Caco-2 (cell line): Measurements from ENCODE around the gene MEGF11. TPM values are rescaled to one million over a fixed set of nuclear protein-coding genes. Genes with fewer than 3 reads are reported as not detected.

Source experiments
- BruUV-seq: library from RNA; stranded (reverse); fragments of 400-500 nt; replicated peaks from 2 replicates; lab custom pipeline; 2021; lab: Mats Ljungman, UMichigan
- CTCF ChIA-PET: fragments of 300-600 bp; sonication (Branson Sonifier 250); formaldehyde crosslinking; loops from one replicate; lab custom pipeline; 2022; ENCODE audit warnings: antibody characterized with exemption; lab: Charles Lee
- POLR2A ChIA-PET: fragments of 300-600 bp; sonication (Branson Sonifier 250); formaldehyde crosslinking; loops from one replicate; lab custom pipeline; 2022; ENCODE audit warnings: antibody characterized with exemption; lab: Charles Lee
- DNase-seq, 2 experiments: peaks; one replicate each; pipeline versions ENCODE4 v3.0.0 to v3.0.0-alpha.2; 2020 to 2022
- H3K27me3 ChIP-seq: replicated peaks from 2 replicates; pipeline ENCODE4 v1.6.0; 2011; ENCODE audit warnings: low read length; ENCODE audit not compliant: control insufficient read depth, insufficient read depth
- H3K36me3 ChIP-seq: 2 replicates; pipeline ENCODE4 v1.5.1; 2011; ENCODE audit warnings: low read length; ENCODE audit not compliant: control insufficient read depth, insufficient read depth
- H3K4me1 ChIP-seq: fragments of 250-450 bp; sonication (Bioruptor Pico); 2 replicates; pipeline ENCODE4 v1.5.1; 2020; ENCODE audit warnings: mild to moderate bottlenecking
- H3K4me3 ChIP-seq: 2 replicates; pipeline ENCODE4 v1.5.1; 2011; ENCODE audit warnings: low read depth, mild to moderate bottlenecking, control low read depth, low read length
- H3K9me3 ChIP-seq: fragments of 250-450 bp; sonication (Bioruptor Pico); 2 replicates; pipeline ENCODE4 v1.5.1; 2020; ENCODE audit warnings: mild to moderate bottlenecking, moderate library complexity
- H3K27ac Mint-ChIP-seq: one replicate; pipeline ENCODE4 v1.8.0; 2022; ENCODE audit warnings: mixed read lengths; ENCODE audit not compliant: unreplicated experiment
- H3K27me3 Mint-ChIP-seq: one replicate; pipeline ENCODE4 v1.8.0; 2022; ENCODE audit warnings: mixed read lengths; ENCODE audit not compliant: insufficient read depth, unreplicated experiment
- H3K36me3 Mint-ChIP-seq: one replicate; pipeline ENCODE4 v1.8.0; 2022; ENCODE audit warnings: mild to moderate bottlenecking, mixed read lengths; ENCODE audit not compliant: insufficient read depth, unreplicated experiment
- H3K4me1 Mint-ChIP-seq: one replicate; pipeline ENCODE4 v1.8.0; 2022; ENCODE audit warnings: low read depth, mixed read lengths; ENCODE audit not compliant: unreplicated experiment
- H3K4me3 Mint-ChIP-seq: one replicate; pipeline ENCODE4 v1.8.0; 2022; ENCODE audit warnings: mild to moderate bottlenecking, moderate library complexity, mixed read lengths; ENCODE audit not compliant: unreplicated experiment
- H3K9me3 Mint-ChIP-seq: one replicate; pipeline ENCODE4 v1.8.0; 2022; ENCODE audit warnings: mixed read lengths; ENCODE audit not compliant: unreplicated experiment
- intact Hi-C: fragments of 100-400 bp; cut with micrococcal nuclease; formaldehyde crosslinking; loops from one replicate; pipeline ENCODE4 v1.10.0; 2022; ENCODE audit not compliant: unreplicated experiment
- total RNA-seq: library from RNA; stranded (reverse); gene quantifications from 2 replicates; pipeline ENCODE4 v1.2.3, GENCODE V29; 2022
- TF ChIP-seq, protein P1 (sequence below), 2 experiments: fragments of 200-600 bp in 1 of 2; IDR thresholded peaks; 1 replicate in 1 of 2; 2 replicates in 1 of 2; pipeline versions ENCODE4 v1.5.1 to v1.8.0; 2011 to 2022; ENCODE audit warnings: antibody characterized with exemption in 1 of 2, control low read depth in 1 of 2, inconsistent platforms in 1 of 2, low read depth in 1 of 2, low read length in 1 of 2, mild to moderate bottlenecking in 1 of 2, moderate library complexity in 1 of 2; ENCODE audit not compliant: insufficient read depth in 1 of 2, severe bottlenecking in 1 of 2, unreplicated experiment in 1 of 2

Gene MEGF11
- total RNA-seq, 1 experiment from 2014 or later, result 0.66 TPM

DNA sequence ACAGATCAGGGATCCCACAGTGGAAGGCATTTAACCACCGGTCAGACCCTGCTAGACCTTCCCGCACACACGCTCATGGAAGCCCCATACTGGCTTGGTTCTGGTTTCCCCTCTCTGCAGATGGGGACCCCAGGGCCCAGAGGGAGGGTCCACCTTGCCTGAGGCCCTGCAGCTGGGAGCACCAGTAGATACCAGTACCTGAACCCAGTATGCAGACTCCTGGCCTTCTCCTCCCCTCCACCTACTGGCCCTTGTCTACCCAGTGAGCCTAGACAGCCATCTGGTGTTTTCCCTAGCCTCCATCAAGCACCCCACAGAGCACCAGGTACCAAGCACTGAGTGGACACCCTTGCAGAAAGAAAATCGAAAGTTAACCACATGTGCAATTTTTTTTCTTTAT, 65.1 kb downstream of the MEGF11 start:
- Histone ChIP-seq H3K36me3 (no peaks in the 10 kb centered on the region), H3K9me3 (no peaks in the 10 kb centered on the region), H3K4me3 (no peak overlapping the region), H3K27me3 (0 out of 2 replicates have a peak, but pooled peaks cover 1% of the 10 kb centered on the region), H3K4me1 (no peaks in the 10 kb centered on the region)
- H3K27ac Mint-ChIP-seq, result no peak overlapping the region
- no peaks in the 10 kb centered on the region for H3K4me1 Mint-ChIP-seq
- DNase-seq, result no peak
- H3K27me3 Mint-ChIP-seq, result peaks cover 25% of the 10 kb centered on the region
- ChIA-PET POLR2A (no interaction called here), CTCF (no interaction called here)
- intact Hi-C loops, result no loop called here
- TF ChIP-seq, protein P1, sequence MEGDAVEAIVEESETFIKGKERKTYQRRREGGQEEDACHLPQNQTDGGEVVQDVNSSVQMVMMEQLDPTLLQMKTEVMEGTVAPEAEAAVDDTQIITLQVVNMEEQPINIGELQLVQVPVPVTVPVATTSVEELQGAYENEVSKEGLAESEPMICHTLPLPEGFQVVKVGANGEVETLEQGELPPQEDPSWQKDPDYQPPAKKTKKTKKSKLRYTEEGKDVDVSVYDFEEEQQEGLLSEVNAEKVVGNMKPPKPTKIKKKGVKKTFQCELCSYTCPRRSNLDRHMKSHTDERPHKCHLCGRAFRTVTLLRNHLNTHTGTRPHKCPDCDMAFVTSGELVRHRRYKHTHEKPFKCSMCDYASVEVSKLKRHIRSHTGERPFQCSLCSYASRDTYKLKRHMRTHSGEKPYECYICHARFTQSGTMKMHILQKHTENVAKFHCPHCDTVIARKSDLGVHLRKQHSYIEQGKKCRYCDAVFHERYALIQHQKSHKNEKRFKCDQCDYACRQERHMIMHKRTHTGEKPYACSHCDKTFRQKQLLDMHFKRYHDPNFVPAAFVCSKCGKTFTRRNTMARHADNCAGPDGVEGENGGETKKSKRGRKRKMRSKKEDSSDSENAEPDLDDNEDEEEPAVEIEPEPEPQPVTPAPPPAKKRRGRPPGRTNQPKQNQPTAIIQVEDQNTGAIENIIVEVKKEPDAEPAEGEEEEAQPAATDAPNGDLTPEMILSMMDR (IDR thresholded peaks at IDR 0.05; ENCODE audit: insufficient read depth in 1 of 2, low read depth in 1 of 2, low read length in 1 of 2, severe bottlenecking in 1 of 2, unreplicated experiment in 1 of 2), result no peak
- H3K36me3 Mint-ChIP-seq, result no peaks in the 10 kb centered on the region
- no peaks in the 10 kb centered on the region for H3K9me3 Mint-ChIP-seq
- BruUV-seq, result no TSS peak
- no peak overlapping the region for H3K4me3 Mint-ChIP-seq

DNA sequence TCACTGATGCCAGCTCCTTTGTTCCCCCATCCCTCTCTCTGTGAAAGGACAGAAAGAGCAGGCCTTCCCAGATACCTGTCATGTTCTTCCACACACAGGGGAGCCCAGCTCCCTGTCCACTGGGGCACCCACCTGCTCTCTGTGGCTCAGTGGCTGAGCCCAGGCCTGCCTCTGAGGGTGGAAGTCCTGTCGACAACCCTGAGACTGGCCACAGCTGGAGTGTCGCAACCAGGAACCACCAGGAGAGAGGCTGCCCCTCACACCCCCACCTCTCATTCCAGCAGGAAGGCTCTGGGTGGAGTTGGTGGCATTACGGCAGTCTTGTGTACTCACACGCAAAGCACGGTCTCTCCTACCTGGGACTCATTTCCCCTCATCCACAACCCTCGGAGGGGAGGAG, 66.3 kb downstream of the MEGF11 start:
- TF ChIP-seq, protein P1 (IDR thresholded peaks at IDR 0.05; ENCODE audit: insufficient read depth in 1 of 2, low read depth in 1 of 2, low read length in 1 of 2, severe bottlenecking in 1 of 2, unreplicated experiment in 1 of 2), result no peak
- H3K4me1 Mint-ChIP-seq, result no peaks in the 10 kb centered on the region

DNA sequence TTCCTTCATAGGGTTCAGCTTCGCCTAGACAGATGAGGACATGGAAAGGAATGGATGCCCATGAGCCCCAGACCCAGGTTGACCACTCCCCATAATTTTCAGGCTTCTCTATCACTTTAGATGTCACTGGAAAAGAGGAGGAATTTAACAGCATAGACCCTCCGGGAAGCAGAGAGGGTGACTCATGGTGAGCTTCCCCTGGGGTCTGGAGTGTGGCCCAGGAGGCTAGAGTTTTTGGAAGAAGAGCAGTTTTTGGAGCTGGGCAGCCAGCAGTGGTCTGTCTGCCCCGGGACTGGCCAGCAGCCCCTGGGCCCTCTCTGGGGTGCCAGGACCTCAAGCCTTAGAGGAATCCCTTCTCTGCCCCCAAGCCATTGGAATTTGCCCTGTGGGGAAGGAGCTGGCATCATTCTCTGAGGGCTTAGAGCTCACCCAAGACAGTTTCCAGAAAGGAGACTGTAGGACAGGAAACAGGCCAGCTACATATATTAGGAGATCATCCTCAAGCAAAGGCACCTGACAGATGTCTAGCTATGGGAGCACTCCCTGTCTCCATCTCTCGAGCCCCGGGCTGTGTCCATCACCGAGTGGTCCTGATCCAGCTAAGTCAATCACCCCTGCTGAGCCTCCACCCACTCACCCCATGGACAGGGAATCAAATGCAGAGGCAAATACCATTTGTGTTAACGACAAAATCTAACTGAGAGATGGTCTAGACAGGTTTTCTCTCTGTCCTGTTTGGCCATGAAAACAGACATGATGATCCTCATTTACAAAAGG, 67.3 kb downstream of the MEGF11 start:
- no peaks in the 10 kb centered on the region for H3K9me3 ChIP-seq
- no peaks in the 10 kb centered on the region for H3K36me3 ChIP-seq
- H3K4me3 ChIP-seq, result no peak overlapping the region
- no TSS peak for BruUV-seq
- intact Hi-C loops, result no loop called here
- Mint-ChIP-seq H3K36me3 (no peaks in the 10 kb centered on the region), H3K9me3 (no peaks in the 10 kb centered on the region), H3K4me3 (no peak overlapping the region), H3K27me3 (peaks cover 30% of the 10 kb centered on the region), H3K4me1 (no peaks in the 10 kb centered on the region), H3K27ac (no peak overlapping the region)
- CTCF ChIA-PET, result no interaction called here
- TF ChIP-seq, protein P1 (IDR thresholded peaks at IDR 0.05; ENCODE audit: insufficient read depth in 1 of 2, low read depth in 1 of 2, low read length in 1 of 2, severe bottlenecking in 1 of 2, unreplicated experiment in 1 of 2), result no peak
- POLR2A ChIA-PET, result interaction anchor here (0.6 kb wide), 1 partner anchor 669 kb away, joined by 3 read pairs; no protein-coding TSS in a partner anchor
- H3K4me1 ChIP-seq, result peaks cover 6% of the 10 kb centered on the region; the same call in 1 of the 2 replicates
- no peak for DNase-seq
- H3K27me3 ChIP-seq, result 0 out of 2 replicates have a peak, but pooled peaks cover 1% of the 10 kb centered on the region

More for the DNA sequence above, 66.3 kb downstream of the MEGF11 start:
- Histone ChIP-seq H3K36me3 (no peaks in the 10 kb centered on the region), H3K4me3 (no peak overlapping the region), H3K4me1 (no peaks in the 10 kb centered on the region), H3K27me3 (0 out of 2 replicates have a peak, but pooled peaks cover 1% of the 10 kb centered on the region), H3K9me3 (no peaks in the 10 kb centered on the region)
- POLR2A ChIA-PET, result interaction anchor here (0.6 kb wide), 1 partner anchor 670 kb away, joined by 3 read pairs; no protein-coding TSS in a partner anchor
- BruUV-seq, result no TSS peak
- no peaks in the 10 kb centered on the region for H3K36me3 Mint-ChIP-seq
- no peak for DNase-seq
- CTCF ChIA-PET, result no interaction called here
- H3K9me3 Mint-ChIP-seq, result no peaks in the 10 kb centered on the region
- peaks cover 30% of the 10 kb centered on the region for H3K27me3 Mint-ChIP-seq
- intact Hi-C loops, result no loop called here
- no peak overlapping the region for H3K27ac Mint-ChIP-seq
- H3K4me3 Mint-ChIP-seq, result no peak overlapping the region
